Astrocyte of the spinal cord (primary cell): ENCODE data around the gene PAQR5.

ENCODE experiments used
- DNase-seq: peaks from one replicate; pipeline ENCODE4 v3.0.0; 2011; ENCODE audit warnings: low read depth, low spot score
- H3K4me3 ChIP-seq: 2 replicates; pipeline ENCODE4 v1.5.1; 2011; ENCODE audit warnings: low read depth, mild to moderate bottlenecking, low read length, moderate library complexity
- CTCF ChIP-seq: IDR thresholded peaks from 2 replicates; pipeline ENCODE4 v1.5.1; 2012; ENCODE audit warnings: low read depth, mild to moderate bottlenecking, low read length, inconsistent platforms
- in situ Hi-C: cut with HindIII; loops from 2 replicates; pipeline ENCODE4 v1.10.0; 2017; ENCODE audit warnings: low sequenced_read_pairs

Gene PAQR5

GRCh38 chr15:69360642-69361041, 61.9 kb downstream of the PAQR5 start:
- in situ Hi-C loops: no loop called here
- no peak overlapping the region for H3K4me3 ChIP-seq
- no peak for TF ChIP-seq CTCF
- no peak for DNase-seq

- no peak overlapping the region for H3K4me3 ChIP-seq
- no peak for DNase-seq
- in situ Hi-C loops: no loop called here
- TF ChIP-seq CTCF: no peak
These were observed 68.5 kb downstream of the PAQR5 start for GRCh38 chr15:69367236-69367635.

- H3K4me3 ChIP-seq: no peak overlapping the region
- TF ChIP-seq CTCF: no peak
- in situ Hi-C loops: no loop called here
- DNase-seq: no peak
These were observed 70.9 kb downstream of the PAQR5 start for GRCh38 chr15:69369631-69370030.

- TF ChIP-seq CTCF: no peak
- no peak overlapping the region for H3K4me3 ChIP-seq
- in situ Hi-C loops: no loop called here
- DNase-seq: no peak
These were observed 74.7 kb downstream of the PAQR5 start for GRCh38 chr15:69373406-69373805.

GRCh38 chr15:69375151-69375790, 76.6 kb downstream of the PAQR5 start:
- TF ChIP-seq CTCF: no peak
- no peak for DNase-seq
- H3K4me3 ChIP-seq: no peak overlapping the region
- in situ Hi-C loops: no loop called here

GRCh38 chr15:69377216-69377970, 78.7 kb downstream of the PAQR5 start:
- no peak overlapping the region for H3K4me3 ChIP-seq
- DNase-seq: no peak
- in situ Hi-C loops: no loop called here
- no peak for TF ChIP-seq CTCF
